ENCODE measurements around the gene ZNF462.

- no peak for TF ChIP-seq CTCF (IDR thresholded peaks at IDR 0.05)
- no peak for TF ChIP-seq POLR2A (IDR thresholded peaks at IDR 0.05; ENCODE audit: low read depth)
- no peak for TF ChIP-seq POLR2AphosphoS5 (IDR thresholded peaks at IDR 0.05)
- no peak for TF ChIP-seq EP300 (IDR thresholded peaks at IDR 0.05)
Measured at GRCh38 chr9:106869028-106869427, 6.1 kb downstream of the ZNF462 start.

Measured in esophagus muscularis mucosa (tissue), 4 donors.